ENCODE data around the gene PLXNA4. TPM values are rescaled to one million over a fixed set of nuclear protein-coding genes. Genes with fewer than 3 reads are reported as not detected.

Gene PLXNA4
- total RNA-seq, 2 experiments from 2014 or later = 0.18 to 0.70 TPM

DNA sequence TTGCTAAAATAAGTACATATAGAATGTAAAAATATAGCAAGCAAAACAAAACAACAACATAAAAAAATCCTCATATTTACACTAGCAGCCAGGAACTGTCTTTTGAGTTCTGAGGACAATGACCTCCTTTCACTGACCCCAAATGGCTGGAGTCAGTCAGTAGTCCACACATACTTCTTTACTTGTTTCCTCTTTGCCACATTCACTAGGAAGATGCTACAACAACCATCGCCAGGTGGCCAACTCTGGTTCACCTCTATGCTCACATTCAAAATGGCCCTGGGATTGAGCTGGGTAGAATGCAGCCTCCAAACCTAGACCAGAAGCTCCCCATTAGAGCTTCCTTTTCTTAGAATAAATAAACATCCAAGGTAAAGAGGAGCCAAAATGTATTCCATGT lies 356.2 kb downstream of the PLXNA4 start:
- ChIA-PET POLR2A (no interaction called here), CTCF (no interaction called here)
- H3K27me3 Mint-ChIP-seq = no peaks in the 10 kb centered on the region
- no peak overlapping the region for H3K27ac Mint-ChIP-seq
- intact Hi-C loops (cut with micrococcal nuclease) = no loop called here
- H3K4me1 Mint-ChIP-seq (ENCODE audit: low read depth) = no peaks in the 10 kb centered on the region
- ATAC-seq (no peak), DNase-seq (no peak)
- no peak overlapping the region for H3K4me3 Mint-ChIP-seq
- TF ChIP-seq, protein P1, sequence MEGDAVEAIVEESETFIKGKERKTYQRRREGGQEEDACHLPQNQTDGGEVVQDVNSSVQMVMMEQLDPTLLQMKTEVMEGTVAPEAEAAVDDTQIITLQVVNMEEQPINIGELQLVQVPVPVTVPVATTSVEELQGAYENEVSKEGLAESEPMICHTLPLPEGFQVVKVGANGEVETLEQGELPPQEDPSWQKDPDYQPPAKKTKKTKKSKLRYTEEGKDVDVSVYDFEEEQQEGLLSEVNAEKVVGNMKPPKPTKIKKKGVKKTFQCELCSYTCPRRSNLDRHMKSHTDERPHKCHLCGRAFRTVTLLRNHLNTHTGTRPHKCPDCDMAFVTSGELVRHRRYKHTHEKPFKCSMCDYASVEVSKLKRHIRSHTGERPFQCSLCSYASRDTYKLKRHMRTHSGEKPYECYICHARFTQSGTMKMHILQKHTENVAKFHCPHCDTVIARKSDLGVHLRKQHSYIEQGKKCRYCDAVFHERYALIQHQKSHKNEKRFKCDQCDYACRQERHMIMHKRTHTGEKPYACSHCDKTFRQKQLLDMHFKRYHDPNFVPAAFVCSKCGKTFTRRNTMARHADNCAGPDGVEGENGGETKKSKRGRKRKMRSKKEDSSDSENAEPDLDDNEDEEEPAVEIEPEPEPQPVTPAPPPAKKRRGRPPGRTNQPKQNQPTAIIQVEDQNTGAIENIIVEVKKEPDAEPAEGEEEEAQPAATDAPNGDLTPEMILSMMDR (IDR thresholded peaks at IDR 0.05) = no peak
- H3K9me3 Mint-ChIP-seq = no peaks in the 10 kb centered on the region
- no peaks in the 10 kb centered on the region for H3K36me3 Mint-ChIP-seq (ENCODE audit: low read depth)

DNA sequence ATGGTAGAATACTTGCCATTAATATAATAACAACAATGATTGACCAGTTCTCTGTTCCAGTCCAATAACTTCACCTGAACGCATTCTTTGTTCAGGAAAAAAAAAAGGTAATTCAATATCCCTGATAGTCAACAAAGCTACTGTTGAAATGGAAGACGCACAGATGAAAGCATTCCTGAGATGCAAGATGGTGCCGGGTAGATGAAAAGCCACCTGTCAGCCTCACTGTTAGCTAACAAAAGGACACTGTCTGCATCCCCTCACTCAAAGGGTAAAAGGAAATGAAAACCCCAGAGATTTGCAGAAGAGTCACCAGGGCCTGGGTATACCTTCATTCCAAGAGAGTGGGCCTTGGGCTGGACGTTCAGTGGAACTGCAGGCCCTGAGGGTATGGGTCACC lies 357.4 kb downstream of the PLXNA4 start:
- H3K4me1 Mint-ChIP-seq (ENCODE audit: low read depth) = no peaks in the 10 kb centered on the region
- DNase-seq (no peak), ATAC-seq (no peak)
- H3K36me3 Mint-ChIP-seq (ENCODE audit: low read depth) = no peaks in the 10 kb centered on the region
- H3K27me3 Mint-ChIP-seq = no peaks in the 10 kb centered on the region
- intact Hi-C loops (cut with micrococcal nuclease) = no loop called here
- H3K9me3 Mint-ChIP-seq = no peaks in the 10 kb centered on the region
- H3K27ac Mint-ChIP-seq = no peak overlapping the region
- POLR2A ChIA-PET = no interaction called here
- no peak overlapping the region for H3K4me3 Mint-ChIP-seq
- CTCF ChIA-PET = no interaction called here
- TF ChIP-seq, protein P1 (IDR thresholded peaks at IDR 0.05) = no peak

DNA sequence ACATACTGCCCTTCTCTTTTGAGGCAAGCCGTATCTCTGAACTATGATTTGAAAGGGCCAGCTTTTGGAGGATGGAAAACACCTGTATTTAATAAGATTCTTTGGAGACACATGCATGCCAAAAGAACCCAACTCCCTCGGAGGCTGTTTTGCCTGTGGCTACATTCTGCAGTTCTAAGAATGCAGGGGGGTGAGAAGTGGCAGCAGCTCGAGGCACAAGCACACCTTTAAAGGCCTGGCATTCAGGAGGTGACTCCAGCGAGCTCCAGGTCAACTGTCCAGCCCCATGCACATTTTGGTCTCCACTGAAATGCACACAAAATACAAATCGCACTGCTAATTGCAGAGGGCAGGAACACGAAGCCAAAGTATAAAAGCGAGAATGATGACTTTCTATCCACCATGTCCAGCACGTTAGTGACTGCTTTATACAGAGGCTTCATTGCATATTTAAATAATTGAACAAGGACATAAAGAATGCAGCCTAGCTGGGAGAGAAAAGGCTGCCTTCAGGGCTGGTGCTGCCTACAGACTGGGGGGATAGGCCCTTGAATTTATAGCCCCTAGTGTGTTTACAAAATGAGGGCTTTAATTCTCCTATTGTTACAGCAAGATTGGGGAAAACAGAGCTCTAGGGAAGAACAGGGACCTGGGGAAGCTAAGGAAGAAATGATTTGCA lies 359.3 kb downstream of the PLXNA4 start:
- intact Hi-C loops (cut with micrococcal nuclease) = no loop called here
- ATAC-seq (no peak), DNase-seq (no peak)
- POLR2A ChIA-PET = no interaction called here
- H3K27ac Mint-ChIP-seq = no peak overlapping the region
- H3K36me3 Mint-ChIP-seq (ENCODE audit: low read depth) = no peaks in the 10 kb centered on the region
- H3K27me3 Mint-ChIP-seq = no peaks in the 10 kb centered on the region
- no peaks in the 10 kb centered on the region for H3K4me1 Mint-ChIP-seq (ENCODE audit: low read depth)
- CTCF ChIA-PET = interaction anchor here (1.1 kb wide), 1 partner anchor 33 kb away, joined by 3 read pairs; no protein-coding TSS in a partner anchor
- TF ChIP-seq, protein P1 (IDR thresholded peaks at IDR 0.05) = no peak
- H3K4me3 Mint-ChIP-seq = no peak overlapping the region
- no peaks in the 10 kb centered on the region for H3K9me3 Mint-ChIP-seq

DNA sequence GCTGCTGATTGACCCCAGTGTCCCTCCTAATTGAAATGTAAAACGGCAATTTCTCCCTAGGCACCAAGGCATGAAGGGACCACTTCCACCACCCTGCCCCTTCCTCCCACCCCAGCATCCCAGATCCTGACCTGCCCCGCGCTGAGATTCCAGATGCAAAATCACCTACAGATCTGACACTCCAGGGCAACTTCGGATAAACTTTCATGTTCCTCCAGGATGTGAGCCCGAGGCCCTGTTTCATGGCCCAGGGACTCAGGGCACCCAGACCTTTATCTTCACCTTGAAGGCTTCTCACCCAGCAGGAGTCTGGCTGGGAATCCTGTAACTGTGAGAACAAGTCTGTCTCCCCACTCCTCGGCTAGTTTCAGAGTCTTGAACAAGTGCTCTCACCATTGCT lies 361.8 kb downstream of the PLXNA4 start:
- Mint-ChIP-seq H3K4me3 (no peak overlapping the region), H3K27ac (no peak overlapping the region), H3K4me1 (ENCODE audit: low read depth) (no peaks in the 10 kb centered on the region), H3K36me3 (ENCODE audit: low read depth) (no peaks in the 10 kb centered on the region), H3K9me3 (no peaks in the 10 kb centered on the region), H3K27me3 (no peaks in the 10 kb centered on the region)
- POLR2A ChIA-PET = no interaction called here
- ATAC-seq (no peak), DNase-seq (no peak)
- TF ChIP-seq, protein P1 (IDR thresholded peaks at IDR 0.05) = no peak
- CTCF ChIA-PET = no interaction called here
- intact Hi-C loops (cut with micrococcal nuclease) = no loop called here

DNA sequence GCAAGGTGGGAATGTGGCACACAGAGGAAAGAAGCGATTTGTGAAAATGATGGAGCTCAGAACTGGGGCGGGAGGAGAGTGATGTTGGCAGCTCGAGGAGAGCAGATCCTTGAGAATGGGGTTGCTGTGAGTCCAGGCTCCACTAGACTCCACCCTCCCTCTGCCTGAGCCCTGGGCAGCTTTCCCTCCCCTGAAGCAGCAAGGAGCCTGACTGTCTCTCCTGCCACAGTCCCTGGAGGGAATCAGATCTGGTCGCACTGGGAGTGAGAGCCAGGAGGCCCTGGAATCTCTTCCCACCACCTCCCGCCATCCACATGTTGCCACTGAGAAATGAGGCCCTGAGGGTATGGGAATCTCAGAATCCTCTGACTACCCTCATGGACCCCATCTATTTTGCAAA lies 362.7 kb downstream of the PLXNA4 start:
- CTCF ChIA-PET = no interaction called here
- no peaks in the 10 kb centered on the region for H3K4me1 Mint-ChIP-seq (ENCODE audit: low read depth)

More for the DNA sequence above, 362.7 kb downstream of the PLXNA4 start:
- no peaks in the 10 kb centered on the region for H3K9me3 Mint-ChIP-seq
- no peak for ATAC-seq
- H3K4me3 Mint-ChIP-seq = no peak overlapping the region
- TF ChIP-seq, protein P1 (IDR thresholded peaks at IDR 0.05) = no peak
- H3K27me3 Mint-ChIP-seq = no peaks in the 10 kb centered on the region
- POLR2A ChIA-PET = interaction anchor here (0.6 kb wide), 1 partner anchor 36 kb away, joined by 4 read pairs; no protein-coding TSS in a partner anchor
- no peak for DNase-seq
- H3K36me3 Mint-ChIP-seq (ENCODE audit: low read depth) = no peaks in the 10 kb centered on the region
- intact Hi-C loops (cut with micrococcal nuclease) = no loop called here
- H3K27ac Mint-ChIP-seq = no peak overlapping the region

Measured in activated CD8-positive, alpha-beta T cell treated with anti-CD3 and anti-CD28 coated beads for 36 hours (primary cell).